GM19324 (cell line): ENCODE results near the gene TPP1.

Experiments
- ATAC-seq: cut with Tn5 transposase; IDR thresholded peaks from one replicate; pipeline ENCODE4 v1.9.1; 2021; ENCODE audit warnings: mild to moderate bottlenecking, moderate library complexity; ENCODE audit not compliant: unreplicated experiment, low FRiP score

TPP1 gene

GRCh38 chr11:6566704-6567370 is 52.4 kb downstream of the TPP1 start:
- ATAC-seq, result no peak

- no peak for ATAC-seq
These were observed 53.1 kb downstream of the TPP1 start for GRCh38 chr11:6565988-6566703.

GRCh38 chr11:6565325-6565724 is 53.9 kb downstream of the TPP1 start:
- no peak for ATAC-seq

GRCh38 chr11:6563667-6564066 is 55.6 kb downstream of the TPP1 start:
- ATAC-seq, result no peak

- no peak for ATAC-seq
These were observed 56.1 kb downstream of the TPP1 start for GRCh38 chr11:6563121-6563619.
